UCSD-AML1 (cell line): ENCODE measurements around the gene FAM24A.

Experiments
- DNase-seq: peaks from one replicate; lab custom pipeline; 2025; ENCODE audit not compliant: unreplicated experiment; lab: John Stamatoyannopoulos, UW

FAM24A gene

GRCh38 chr10:122930140-122930539 lies 19.7 kb downstream of the FAM24A start:
- DNase-seq, result no peak

- no peak for DNase-seq
Measured at GRCh38 chr10:122931088-122931906, 20.9 kb downstream of the FAM24A start.

GRCh38 chr10:122939133-122939855 lies 28.9 kb downstream of the FAM24A start:
- DNase-seq, result no peak

DNA sequence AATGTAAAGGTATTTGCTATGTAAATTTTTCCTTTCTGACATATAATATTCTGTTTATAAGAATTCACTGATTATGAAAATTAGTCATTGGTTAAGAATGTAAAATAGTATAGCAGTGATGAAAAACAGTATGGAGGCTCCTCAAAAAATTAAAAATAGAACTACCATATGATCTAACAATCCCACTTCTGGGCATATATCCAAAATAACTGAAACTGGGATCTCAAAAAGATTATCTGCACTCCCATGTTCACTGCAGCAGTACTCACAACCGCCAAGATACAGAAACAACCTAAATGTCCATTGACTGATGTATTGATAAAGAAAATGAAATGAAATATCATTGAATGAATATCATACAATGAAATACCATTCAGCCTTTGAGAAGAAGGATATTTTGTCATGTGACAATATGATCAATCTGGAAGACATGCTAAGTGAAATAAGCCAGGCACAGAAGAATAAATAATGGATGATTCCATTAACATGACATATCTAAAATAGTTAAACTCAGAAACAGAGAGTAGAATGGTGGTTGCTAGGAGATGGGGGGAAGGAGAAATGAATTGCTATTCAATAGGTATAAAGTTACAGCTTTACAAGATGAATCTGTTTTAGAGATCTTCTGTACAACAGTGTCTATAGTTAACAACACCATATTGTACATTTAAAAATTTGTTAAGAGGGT lies 29.6 kb downstream of the FAM24A start:
- no peak for DNase-seq

DNA sequence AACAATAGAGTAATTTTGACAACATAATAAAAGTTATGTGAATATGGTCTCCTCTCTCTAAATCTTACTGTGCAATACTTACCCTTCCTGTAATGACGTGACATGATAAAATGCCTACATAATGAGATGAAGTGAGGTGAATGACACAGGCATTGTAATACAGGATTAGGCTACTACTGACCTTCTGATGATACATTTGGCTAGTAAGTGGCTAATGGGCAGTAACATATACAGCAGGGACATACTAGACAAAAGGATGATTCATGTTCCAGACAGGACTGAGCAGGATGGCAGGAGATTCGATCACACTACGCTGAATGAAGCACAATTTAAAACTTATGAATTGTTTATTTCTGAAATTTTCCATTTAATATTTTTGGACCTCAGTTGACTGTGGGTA lies 38.9 kb downstream of the FAM24A start:
- DNase-seq, result no peak

DNA sequence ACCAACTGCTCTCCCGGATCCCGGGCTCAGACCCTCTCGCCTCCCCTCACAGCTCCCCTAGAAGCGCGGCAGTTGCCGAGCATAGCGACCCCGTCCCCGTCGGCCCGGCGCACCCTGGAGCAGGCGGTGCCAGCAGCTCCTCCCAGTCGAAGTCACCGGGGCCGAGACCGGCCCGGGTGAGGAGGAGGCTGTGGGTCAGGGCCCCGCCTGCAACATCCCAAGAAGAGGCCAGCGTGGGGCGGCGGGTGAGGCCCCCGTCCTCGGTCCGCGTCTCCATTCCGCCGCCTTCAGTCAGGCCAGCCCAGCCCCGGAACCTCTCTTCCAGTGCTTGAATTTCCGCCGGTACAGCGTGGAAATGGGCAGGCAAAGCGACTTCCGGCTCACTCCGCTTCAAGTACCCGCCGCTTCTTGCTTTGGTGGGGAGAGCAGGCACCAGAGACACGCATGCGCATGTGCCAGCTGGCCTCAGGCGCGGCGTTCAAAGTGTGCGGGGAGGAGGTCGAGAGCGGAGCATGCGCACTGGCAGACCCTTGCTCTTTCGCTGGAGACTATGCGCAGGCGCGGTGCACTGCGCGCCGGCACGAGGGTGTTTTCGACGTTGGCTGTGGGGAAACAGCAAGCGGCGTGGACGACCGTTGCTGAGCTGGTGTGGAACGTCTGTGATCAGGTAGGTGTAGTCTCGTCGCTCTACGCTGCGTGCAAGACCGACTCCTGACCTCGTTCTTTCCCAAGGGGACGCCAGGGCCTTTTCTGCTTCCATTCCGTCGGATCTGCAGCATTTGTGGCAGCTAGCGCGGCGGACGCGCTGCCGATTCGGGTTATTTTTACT lies 43.7 kb downstream of the FAM24A start, which contains the start of gene C10orf88:
Gene C10orf88 (minus strand): TSS at position 326 of the 829 bp plus-strand sequence. CDS start 49 bp downstream, at position 277.
- DNase-seq, result peak; percentile 97

DNA sequence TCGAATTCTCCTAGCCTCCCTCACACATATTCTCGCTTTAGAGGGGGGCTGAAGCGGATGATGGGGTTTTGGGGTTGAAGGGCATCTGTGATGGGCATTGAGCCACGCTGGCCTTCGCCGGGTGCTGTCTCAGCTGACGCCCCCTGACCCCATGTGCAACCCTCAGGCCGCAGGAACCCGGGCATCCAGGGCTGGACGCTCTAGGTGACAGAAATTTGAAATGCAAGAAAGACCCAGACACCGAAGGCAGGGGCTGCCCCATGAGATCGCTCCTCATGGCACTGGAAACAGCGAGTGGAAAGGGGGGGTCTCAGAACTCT lies 44.3 kb downstream of the FAM24A start:
- no peak for DNase-seq

DNA sequence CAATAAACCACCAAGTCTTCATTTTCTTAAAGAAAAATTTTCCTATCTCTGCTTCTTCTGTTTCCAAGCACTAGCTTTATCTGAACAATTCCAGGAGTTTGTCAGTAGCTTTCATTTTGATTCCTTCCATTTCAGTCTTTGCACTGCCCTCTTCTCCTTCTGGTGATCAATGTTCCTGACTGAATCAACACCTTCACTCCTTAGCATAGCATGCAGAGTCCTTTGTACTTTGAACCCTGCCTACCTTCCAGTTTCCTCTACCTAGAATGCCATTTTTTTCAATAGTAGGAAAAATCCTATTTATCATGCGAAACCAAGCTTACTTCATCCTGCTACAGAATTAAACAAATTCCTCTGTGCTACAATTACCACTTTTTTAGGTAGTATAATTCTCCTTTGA lies 45.5 kb downstream of the FAM24A start:
- no peak for DNase-seq

- no peak for DNase-seq
Measured at GRCh38 chr10:122957474-122957873, 47.1 kb downstream of the FAM24A start.

- no peak for DNase-seq
Measured at GRCh38 chr10:122962405-122962804, 52.0 kb downstream of the FAM24A start.
